Upper lobe of right lung (tissue), 1 donor: ENCODE results near the gene SAG. TPM values are rescaled to one million over a fixed set of nuclear protein-coding genes. Genes with fewer than 3 reads are reported as not detected.

Experiments used
- ATAC-seq: fragments of 200-7000 bp; cut with Tn5 transposase; one replicate; pipeline ENCODE4 v1.9.1; 2020; ENCODE audit warnings: mild to moderate bottlenecking, moderate library complexity
- DNase-seq: peaks from one replicate; pipeline ENCODE4 v3.0.0-alpha.2; 2020
- H3K27ac ChIP-seq: fragments of 200-600 bp; one replicate; pipeline ENCODE4 v1.8.0; 2022
- H3K27me3 ChIP-seq: fragments of 200-600 bp; one replicate; pipeline ENCODE4 v1.8.0; 2022; ENCODE audit warnings: mild to moderate bottlenecking
- H3K36me3 ChIP-seq: fragments of 200-600 bp; one replicate; pipeline ENCODE4 v1.8.0; 2022
- H3K4me1 ChIP-seq: fragments of 200-600 bp; one replicate; pipeline ENCODE4 v1.8.0; 2022
- H3K4me3 ChIP-seq: fragments of 200-600 bp; one replicate; pipeline ENCODE4 v1.8.0; 2022; ENCODE audit warnings: mild to moderate bottlenecking
- H3K9me3 ChIP-seq: fragments of 200-600 bp; one replicate; pipeline ENCODE4 v1.8.0; 2022
- CTCF ChIP-seq: fragments of 200-600 bp; IDR thresholded peaks from one replicate; pipeline ENCODE4 v1.8.0; 2022; ENCODE audit warnings: antibody characterized with exemption
- intact Hi-C: fragments of 100-400 bp; cut with DNase I; formaldehyde crosslinking; loops from one replicate; pipeline ENCODE4 v1.11.0; 2022
- total RNA-seq: library from RNA; stranded (reverse); fragmentation: NEBNext Ultra II Directional; extraction: Animal tissue kit (Norgen Biotek cat#: 25700); gene quantifications from one replicate; pipeline ENCODE4 v1.2.1, GENCODE V29; 2021
- donor health status: DM: no; HTN: yes; CAD: no; lungs with severe emphysema.

Gene SAG
- total RNA-seq, 1 donor from 2014 or later, result not detected

- no peak overlapping the region for H3K27ac ChIP-seq
- H3K4me1 ChIP-seq, result no peaks in the 10 kb centered on the region
- no peak overlapping the region for H3K4me3 ChIP-seq
- no peak for TF ChIP-seq CTCF
- DNase-seq, result no peak
- no peak for ATAC-seq
- intact Hi-C loops, result no loop called here
- H3K27me3 ChIP-seq, result no peaks in the 10 kb centered on the region
- no peaks in the 10 kb centered on the region for H3K9me3 ChIP-seq
- H3K36me3 ChIP-seq, result peaks cover 94% of the 10 kb centered on the region
Measured at GRCh38 chr2:233287871-233288270, 19.7 kb upstream of the SAG start.

DNA sequence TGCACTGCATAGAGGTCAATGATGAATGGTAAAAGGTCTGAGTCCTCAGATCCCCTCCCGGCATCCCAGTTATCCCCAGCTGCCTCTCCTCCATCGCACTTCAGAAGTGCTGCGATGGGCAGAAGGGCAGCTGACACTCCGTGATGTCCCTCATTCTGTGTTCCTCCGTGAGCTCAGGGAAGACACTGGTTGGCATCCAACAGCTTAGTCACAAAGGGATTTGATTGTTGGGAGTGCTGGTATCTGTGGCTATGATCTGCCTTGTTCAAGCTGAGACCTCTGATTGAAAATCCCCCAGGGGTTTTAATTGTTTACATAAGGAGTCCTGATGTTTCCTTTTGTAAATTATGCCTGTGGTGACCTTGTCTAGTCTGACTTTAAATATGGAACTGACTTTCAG lies 19.0 kb upstream of the SAG start:
- intact Hi-C loops, result no loop called here
- Histone ChIP-seq H3K27me3 (no peaks in the 10 kb centered on the region), H3K4me3 (no peak overlapping the region), H3K9me3 (no peaks in the 10 kb centered on the region), H3K4me1 (no peaks in the 10 kb centered on the region), H3K36me3 (peaks cover 95% of the 10 kb centered on the region), H3K27ac (no peak overlapping the region)
- TF ChIP-seq CTCF, result no peak
- no peak for DNase-seq
- ATAC-seq, result no peak

GRCh38 chr2:233289648-233290047 lies 18.0 kb upstream of the SAG start:
- TF ChIP-seq CTCF, result no peak
- no peak for DNase-seq
- no peak overlapping the region for H3K4me3 ChIP-seq
- no peaks in the 10 kb centered on the region for H3K4me1 ChIP-seq
- no peaks in the 10 kb centered on the region for H3K27me3 ChIP-seq
- H3K9me3 ChIP-seq, result no peaks in the 10 kb centered on the region
- peaks cover 95% of the 10 kb centered on the region for H3K36me3 ChIP-seq
- H3K27ac ChIP-seq, result no peak overlapping the region
- intact Hi-C loops, result no loop called here
- no peak for ATAC-seq

- Histone ChIP-seq H3K9me3 (no peaks in the 10 kb centered on the region), H3K27me3 (no peaks in the 10 kb centered on the region), H3K36me3 (peaks cover 95% of the 10 kb centered on the region), H3K27ac (no peak overlapping the region), H3K4me1 (no peaks in the 10 kb centered on the region), H3K4me3 (no peak overlapping the region)
- no peak for TF ChIP-seq CTCF
- ATAC-seq, result peak; percentile 79
- intact Hi-C loops, result no loop called here
- DNase-seq, result no peak
Measured at GRCh38 chr2:233290051-233290845, 17.4 kb upstream of the SAG start.

DNA sequence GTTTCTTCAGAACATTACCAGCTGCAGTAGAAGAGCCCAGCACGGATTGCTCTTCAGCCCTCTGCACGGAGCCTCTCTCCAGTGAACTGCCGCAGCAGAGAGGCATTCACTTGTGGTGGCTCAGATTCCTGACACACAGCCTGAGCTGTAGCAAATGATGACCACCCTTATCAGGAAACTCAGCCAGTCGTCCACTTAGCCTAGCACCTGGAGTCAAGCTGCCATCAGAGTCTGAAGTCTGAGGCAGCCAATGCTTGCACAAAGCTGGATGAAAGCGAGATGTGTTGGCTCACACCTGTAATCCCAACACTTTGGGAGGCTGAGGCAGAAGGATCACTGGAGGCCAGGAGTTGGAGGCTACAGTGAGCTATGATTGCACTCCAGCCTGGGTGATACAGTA lies 11.7 kb upstream of the SAG start:
- no peak overlapping the region for H3K27ac ChIP-seq
- H3K27me3 ChIP-seq, result no peaks in the 10 kb centered on the region
- H3K36me3 ChIP-seq, result peaks cover 55% of the 10 kb centered on the region
- intact Hi-C loops, result no loop called here
- DNase-seq, result no peak
- no peak overlapping the region for H3K4me3 ChIP-seq
- no peaks in the 10 kb centered on the region for H3K9me3 ChIP-seq
- TF ChIP-seq CTCF, result no peak
- H3K4me1 ChIP-seq, result no peaks in the 10 kb centered on the region
- ATAC-seq, result no peak
